Spleen (tissue), 7 donors: ENCODE results near the gene ERBIN.

ENCODE experiments used
- CTCF ChIP-seq, 11 experiments: fragments of 200-600 bp in 7 of 11; fragments of 450-650 bp in 4 of 11; sonication (generic) in 4 of 11; IDR thresholded peaks in 8 of 11; conservative IDR thresholded peaks in 3 of 11; 1 replicate in 7 of 11; 2 replicates in 4 of 11; pipeline versions ENCODE4 v1.4.0 to v1.8.0; 2016 to 2021; ENCODE audit warnings: antibody characterized with exemption in 11 of 11, inconsistent platforms in 4 of 11, mild to moderate bottlenecking in 1 of 11
- POLR2A ChIP-seq, 3 donors: fragments of 450-650 bp; IDR thresholded peaks; one replicate each; pipeline ENCODE4 v1.5.1; 2017; ENCODE audit warnings: antibody characterized with exemption in 3 of 3, mild to moderate bottlenecking in 1 of 3
- POLR2AphosphoS5 ChIP-seq, 3 donors: sonication (generic); formaldehyde crosslinking; IDR thresholded peaks; one replicate each; pipeline ENCODE4 v1.5.1; 2017; ENCODE audit warnings: antibody characterized with exemption in 3 of 3
- donor health status: DM: no; HTN: no; CAD: no; lungs with moderate emphysema.
- donor health status: DM: no; HTN: no; CAD: no.
- donor health status: DM: no; HTN: no; CAD: no.

GRCh38 chr5:65906256-65906655 is 20.1 kb upstream of the ERBIN start:
- TF ChIP-seq CTCF (IDR thresholded peaks at IDR 0.05 in 8 of 11, conservative IDR thresholded peaks at IDR 0.05 in 3 of 11) (no peak), POLR2A (IDR thresholded peaks at IDR 0.05) (no peak), POLR2AphosphoS5 (IDR thresholded peaks at IDR 0.05) (no peak)
